Measurements from ENCODE around the gene SFMBT1.

DNA sequence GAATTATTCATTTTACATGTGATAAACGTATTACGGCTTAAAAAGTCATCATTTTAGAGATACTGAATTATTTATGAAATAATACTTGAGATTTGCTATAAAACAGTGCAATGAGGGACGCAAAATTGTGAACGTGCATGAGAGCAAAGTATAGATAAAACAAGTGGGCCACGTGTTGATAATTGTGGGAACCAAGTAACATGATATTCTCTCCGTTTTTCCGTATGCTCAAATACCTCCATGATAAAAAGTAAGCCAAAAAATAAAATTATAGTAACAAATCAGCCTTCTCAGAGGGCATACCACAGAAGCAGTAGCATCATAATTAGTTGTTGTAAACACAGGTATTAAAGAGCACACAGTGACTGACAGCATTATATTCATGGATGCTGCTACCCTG is 42.6 kb downstream of the SFMBT1 start:
- no peak for TF ChIP-seq EZH2 (IDR thresholded peaks at IDR 0.05; ENCODE audit: borderline replicate concordance, low read depth, low read length, severe bottlenecking)
- TF ChIP-seq, protein P1, sequence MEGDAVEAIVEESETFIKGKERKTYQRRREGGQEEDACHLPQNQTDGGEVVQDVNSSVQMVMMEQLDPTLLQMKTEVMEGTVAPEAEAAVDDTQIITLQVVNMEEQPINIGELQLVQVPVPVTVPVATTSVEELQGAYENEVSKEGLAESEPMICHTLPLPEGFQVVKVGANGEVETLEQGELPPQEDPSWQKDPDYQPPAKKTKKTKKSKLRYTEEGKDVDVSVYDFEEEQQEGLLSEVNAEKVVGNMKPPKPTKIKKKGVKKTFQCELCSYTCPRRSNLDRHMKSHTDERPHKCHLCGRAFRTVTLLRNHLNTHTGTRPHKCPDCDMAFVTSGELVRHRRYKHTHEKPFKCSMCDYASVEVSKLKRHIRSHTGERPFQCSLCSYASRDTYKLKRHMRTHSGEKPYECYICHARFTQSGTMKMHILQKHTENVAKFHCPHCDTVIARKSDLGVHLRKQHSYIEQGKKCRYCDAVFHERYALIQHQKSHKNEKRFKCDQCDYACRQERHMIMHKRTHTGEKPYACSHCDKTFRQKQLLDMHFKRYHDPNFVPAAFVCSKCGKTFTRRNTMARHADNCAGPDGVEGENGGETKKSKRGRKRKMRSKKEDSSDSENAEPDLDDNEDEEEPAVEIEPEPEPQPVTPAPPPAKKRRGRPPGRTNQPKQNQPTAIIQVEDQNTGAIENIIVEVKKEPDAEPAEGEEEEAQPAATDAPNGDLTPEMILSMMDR (IDR thresholded peaks at IDR 0.05; ENCODE audit: borderline replicate concordance, extremely low read depth, low read length, poor library complexity, severe bottlenecking): no peak

Measured in DND-41 (cell line).